H1 (cell line): Measurements from ENCODE around the gene AGBL1. TPM values are rescaled to one million over a fixed set of nuclear protein-coding genes. Genes with fewer than 3 reads are reported as not detected.

Source experiments
- CTCF ChIA-PET: fragments of 300-600 bp; sonication (Branson Sonifier 250); formaldehyde crosslinking; loops from one replicate; lab custom pipeline; 2021; ENCODE audit not compliant: partially characterized antibody; lab: Charles Lee
- POLR2A ChIA-PET: fragments of 300-600 bp; sonication (Branson Sonifier 250); formaldehyde crosslinking; loops from one replicate; lab custom pipeline; 2021; ENCODE audit warnings: inconsistent platforms; ENCODE audit not compliant: partially characterized antibody; lab: Charles Lee
- DNase-seq, 2 experiments: peaks; one replicate each; pipeline versions ENCODE4 v3.0.0 to v3.0.0-alpha.2; 2010 to 2022; ENCODE audit warnings: low spot score in 2 of 2, low read depth in 1 of 2, mixed read lengths in 1 of 2
- FAIRE-seq: peaks from 2 replicates; lab custom pipeline; 2011; peaks lifted over from hg19 to GRCh38; lab: Jason Lieb, UNC
- H2AFZ ChIP-seq: 2 replicates; pipeline ENCODE4 v1.8.1; 2012; ENCODE audit warnings: low read length, inconsistent platforms
- H2AK5ac ChIP-seq: 2 replicates; pipeline ENCODE4 v1.6.1; 2013; ENCODE audit warnings: low read depth, low read length
- H2BK120ac ChIP-seq: replicated peaks from 2 replicates; pipeline ENCODE3; 2013; ENCODE audit warnings: low read depth, low read length, inconsistent platforms
- H2BK12ac ChIP-seq: 2 replicates; pipeline ENCODE4 v1.6.1; 2013; ENCODE audit warnings: low read depth, low read length
- H2BK15ac ChIP-seq: 2 replicates; pipeline ENCODE4 v1.6.1; 2013; ENCODE audit warnings: low read length
- H2BK20ac ChIP-seq: 2 replicates; pipeline ENCODE4 v1.6.1; 2013; ENCODE audit warnings: low read length
- H2BK5ac ChIP-seq: 2 replicates; pipeline ENCODE4 v1.6.1; 2013; ENCODE audit warnings: low read depth, low read length
- H3K14ac ChIP-seq: 2 replicates; pipeline ENCODE4 v1.6.1; 2013; ENCODE audit warnings: inconsistent platforms; ENCODE audit not compliant: insufficient read length
- H3K18ac ChIP-seq: 2 replicates; pipeline ENCODE4 v1.6.1; 2013; ENCODE audit warnings: low read length; ENCODE audit errors: extremely low read depth
- H3K23ac ChIP-seq: 2 replicates; pipeline ENCODE4 v1.6.1; 2013; ENCODE audit warnings: inconsistent platforms; ENCODE audit not compliant: insufficient read length
- H3K23me2 ChIP-seq: 2 replicates; pipeline ENCODE4 v1.6.1; 2013; ENCODE audit warnings: low read depth, low read length
- H3K27ac ChIP-seq: 2 replicates; pipeline ENCODE4 v1.6.1; 2011; ENCODE audit warnings: low read depth, low read length, inconsistent platforms
- H3K27me3 ChIP-seq, 4 experiments: replicated peaks in 1 of 4; 1 replicate in 1 of 4; 2 replicates in 3 of 4; pipeline versions ENCODE4 v1.6.1 to v1.8.1; 2011 to 2013; ENCODE audit warnings: low read length in 3 of 4, mild to moderate bottlenecking in 3 of 4, inconsistent platforms in 2 of 4, mixed read lengths in 2 of 4, moderate library complexity in 1 of 4; ENCODE audit not compliant: control insufficient read depth in 3 of 4, insufficient read depth in 3 of 4; ENCODE audit errors: extremely low read depth in 1 of 4
- H3K36me3 ChIP-seq, 4 experiments: 2 replicates each; pipeline versions ENCODE4 v1.6.1 to v1.8.1; 2011 to 2013; ENCODE audit warnings: mild to moderate bottlenecking in 4 of 4, low read length in 3 of 4, moderate library complexity in 2 of 4, control low read depth in 1 of 4, inconsistent platforms in 1 of 4; ENCODE audit not compliant: insufficient read depth in 4 of 4, control insufficient read depth in 2 of 4
- H3K4ac ChIP-seq: replicated peaks from 2 replicates; pipeline ENCODE3; 2013; ENCODE audit warnings: low read length, low read depth, mixed read lengths, inconsistent platforms; ENCODE audit not compliant: insufficient read length
- H3K4me1 ChIP-seq, 4 experiments: replicated peaks in 1 of 4; 1 replicate in 1 of 4; 2 replicates in 3 of 4; pipeline versions ENCODE4 v1.6.1 to v1.8.1; 2011 to 2013; ENCODE audit warnings: low read length in 3 of 4, inconsistent platforms in 2 of 4, mixed read lengths in 1 of 4; ENCODE audit not compliant: insufficient read depth in 4 of 4, control insufficient read depth in 3 of 4
- H3K4me2 ChIP-seq, 2 experiments: 2 replicates each; pipeline versions ENCODE4 v1.6.1 to v1.8.1; 2011 to 2013; ENCODE audit warnings: low read depth in 2 of 2, low read length in 2 of 2, control low read depth in 1 of 2, inconsistent platforms in 1 of 2, mild to moderate bottlenecking in 1 of 2; ENCODE audit not compliant: insufficient read depth in 1 of 2
- H3K4me3 ChIP-seq, 4 experiments: fragments of 200-600, 300-600 bp in 1 of 4; sonication (generic), shearing (Covaris generic), sonication (Bioruptor Twin) in 1 of 4; 2 replicates each; pipeline versions ENCODE4 v1.5.1 to v1.8.1; 2011 to 2016; ENCODE audit warnings: low read length in 4 of 4, low read depth in 3 of 4, control low read depth in 2 of 4, inconsistent platforms in 2 of 4, mild to moderate bottlenecking in 2 of 4, mixed read lengths in 1 of 4, moderate library complexity in 1 of 4; ENCODE audit not compliant: insufficient read depth in 2 of 4; ENCODE audit errors: extremely low read depth in 1 of 4
- H3K56ac ChIP-seq: replicated peaks from 2 replicates; pipeline ENCODE3; 2013; ENCODE audit warnings: low read depth, mild to moderate bottlenecking, mixed read lengths, low read length, inconsistent platforms; ENCODE audit not compliant: insufficient read length
- H3K79me1 ChIP-seq: 2 replicates; pipeline ENCODE4 v1.6.1; 2013; ENCODE audit warnings: low read depth, low read length, control low read depth
- H3K79me2 ChIP-seq, 2 experiments: 2 replicates each; pipeline versions ENCODE4 v1.6.1 to v1.8.1; 2012 to 2013; ENCODE audit warnings: low read length in 2 of 2, mild to moderate bottlenecking in 2 of 2, inconsistent platforms in 1 of 2; ENCODE audit not compliant: insufficient read depth in 2 of 2, control insufficient read depth in 1 of 2
- H3K9ac ChIP-seq, 4 experiments: replicated peaks in 1 of 4; 1 replicate in 1 of 4; 2 replicates in 3 of 4; pipeline versions ENCODE4 v1.6.1 to v1.8.1; 2011 to 2013; ENCODE audit warnings: low read depth in 3 of 4, low read length in 3 of 4, control low read depth in 2 of 4, mild to moderate bottlenecking in 2 of 4, moderate library complexity in 2 of 4, inconsistent platforms in 1 of 4; ENCODE audit errors: extremely low read depth in 1 of 4
- H3K9me3 ChIP-seq, 2 experiments: 2 replicates each; pipeline versions ENCODE4 v1.6.1 to v1.8.1; 2012 to 2013; ENCODE audit warnings: mild to moderate bottlenecking in 2 of 2, moderate library complexity in 2 of 2, control low read depth in 1 of 2, inconsistent platforms in 1 of 2, low read depth in 1 of 2, low read length in 1 of 2, mixed read lengths in 1 of 2; ENCODE audit not compliant: insufficient read depth in 2 of 2
- H4K20me1 ChIP-seq, 2 experiments: replicated peaks in 1 of 2; 2 replicates each; pipeline versions ENCODE3 to v1.8.1; 2011 to 2013; ENCODE audit warnings: inconsistent platforms in 2 of 2, low read length in 2 of 2, mild to moderate bottlenecking in 1 of 2; ENCODE audit not compliant: insufficient read depth in 2 of 2, control insufficient read depth in 1 of 2
- H4K5ac ChIP-seq: 2 replicates; pipeline ENCODE4 v1.6.1; 2013; ENCODE audit warnings: low read length, low read depth, mixed read lengths, inconsistent platforms; ENCODE audit not compliant: insufficient read length
- H4K8ac ChIP-seq: 2 replicates; pipeline ENCODE4 v1.8.0; 2013; ENCODE audit warnings: mild to moderate bottlenecking, moderate library complexity, low read length, inconsistent platforms; ENCODE audit not compliant: insufficient read depth; ENCODE audit errors: extremely low read depth
- H4K91ac ChIP-seq: replicated peaks from 2 replicates; pipeline ENCODE3; 2013; ENCODE audit warnings: low read length, mixed read lengths, inconsistent platforms; ENCODE audit not compliant: insufficient read length
- CBX8 ChIP-seq: fragments of 300-800, 300-1000 bp; sonication (generic); IDR thresholded peaks from 2 replicates; pipeline ENCODE4 v1.7.1; 2016; ENCODE audit warnings: low read depth, low read length, borderline replicate concordance
- CTBP2 ChIP-seq: IDR thresholded peaks from 2 replicates; pipeline ENCODE4 v1.7.0; 2011; ENCODE audit warnings: borderline replicate concordance, mild to moderate bottlenecking, moderate library complexity, mixed read lengths, low read length; ENCODE audit not compliant: insufficient read depth, insufficient read length
- EGR1 ChIP-seq: IDR thresholded peaks from 2 replicates; pipeline ENCODE4 v1.6.1; 2011; ENCODE audit warnings: low read depth, low read length, borderline replicate concordance
- KDM4A ChIP-seq: IDR thresholded peaks from one replicate; pipeline ENCODE4 v1.7.1; 2012; ENCODE audit warnings: low read depth, mild to moderate bottlenecking, moderate library complexity, low read length, inconsistent platforms; ENCODE audit not compliant: severe bottlenecking
- SAP30 ChIP-seq: fragments of 300-600 bp; sonication (generic); IDR thresholded peaks from 2 replicates; pipeline ENCODE4 v1.7.1; 2012; ENCODE audit warnings: low read length, moderate library complexity, mild to moderate bottlenecking, inconsistent platforms; ENCODE audit not compliant: insufficient read depth, insufficient replicate concordance
- SRF ChIP-seq: IDR thresholded peaks from 2 replicates; pipeline ENCODE4 v1.6.1; 2011; ENCODE audit warnings: mild to moderate bottlenecking, low read depth, low read length, moderate library complexity
- TCF12 ChIP-seq: IDR thresholded peaks from 2 replicates; pipeline ENCODE4 v1.6.1; 2011; ENCODE audit warnings: low read depth, mild to moderate bottlenecking, low read length
- TEAD4 ChIP-seq: IDR thresholded peaks from 2 replicates; pipeline ENCODE4 v1.6.1; 2012; ENCODE audit warnings: low read depth, low read length, inconsistent platforms, mixed read lengths
- WGBS, 2 experiments: shearing (Covaris generic) in 1 of 2; methylation state at CpG; one replicate each; pipeline versions ENCODE4 v1.1.6 to v1.1.7; 2013 to 2015; ENCODE audit warnings: low lambda C conversion rate in 2 of 2, mixed read lengths in 2 of 2, inconsistent platforms in 1 of 2, low coverage in 1 of 2, missing lambda C conversion rate in 1 of 2; ENCODE audit not compliant: insufficient replicate concordance in 2 of 2, insufficient coverage in 1 of 2, insufficient read length in 1 of 2; ENCODE audit errors: extremely low coverage in 1 of 2, missing lambda C conversion rate in 1 of 2; 5-methylcytosine and 5-hydroxymethylcytosine counted together
- polyA plus RNA-seq, 7 experiments: library from polyadenylated mRNA; depleted of rRNA in 3 of 7; stranded (reverse) in 5 of 7; unstranded in 2 of 7; fragments of >200 nt in 5 of 7; fragments of 200-250 nt in 2 of 7; gene quantifications; 1 replicate in 5 of 7; 2 replicates in 1 of 7; 4 replicates in 1 of 7; pipeline versions ENCODE4 v1.2.1 to v1.2.3, GENCODE V29; 2011 to 2013; ENCODE audit warnings: missing spikeins in 2 of 7, mixed read lengths in 2 of 7
- total RNA-seq: library from RNA; stranded (reverse); fragmentation: NEBNext Ultra II Directional; extraction: Animal tissue kit (Norgen Biotek cat#: 25700); gene quantifications from 2 replicates; pipeline ENCODE4 v1.2.1, GENCODE V29; 2021
- TF ChIP-seq, protein P1 (sequence below), 3 experiments: IDR thresholded peaks; 1 replicate in 2 of 3; 2 replicates in 1 of 3; pipeline versions ENCODE4 v1.5.1 to v1.6.1; 2011; ENCODE audit warnings: low read length in 3 of 3, mild to moderate bottlenecking in 3 of 3, inconsistent platforms in 2 of 3, low read depth in 1 of 3, moderate library complexity in 1 of 3; ENCODE audit not compliant: insufficient read depth in 1 of 3; ENCODE audit errors: control extremely low read depth in 1 of 3

Gene AGBL1
- total and polyA plus RNA-seq, 2 of the 8 experiments (the other 6 are each of a cell fraction or from before 2014, with no cell fraction given), result not detected

DNA sequence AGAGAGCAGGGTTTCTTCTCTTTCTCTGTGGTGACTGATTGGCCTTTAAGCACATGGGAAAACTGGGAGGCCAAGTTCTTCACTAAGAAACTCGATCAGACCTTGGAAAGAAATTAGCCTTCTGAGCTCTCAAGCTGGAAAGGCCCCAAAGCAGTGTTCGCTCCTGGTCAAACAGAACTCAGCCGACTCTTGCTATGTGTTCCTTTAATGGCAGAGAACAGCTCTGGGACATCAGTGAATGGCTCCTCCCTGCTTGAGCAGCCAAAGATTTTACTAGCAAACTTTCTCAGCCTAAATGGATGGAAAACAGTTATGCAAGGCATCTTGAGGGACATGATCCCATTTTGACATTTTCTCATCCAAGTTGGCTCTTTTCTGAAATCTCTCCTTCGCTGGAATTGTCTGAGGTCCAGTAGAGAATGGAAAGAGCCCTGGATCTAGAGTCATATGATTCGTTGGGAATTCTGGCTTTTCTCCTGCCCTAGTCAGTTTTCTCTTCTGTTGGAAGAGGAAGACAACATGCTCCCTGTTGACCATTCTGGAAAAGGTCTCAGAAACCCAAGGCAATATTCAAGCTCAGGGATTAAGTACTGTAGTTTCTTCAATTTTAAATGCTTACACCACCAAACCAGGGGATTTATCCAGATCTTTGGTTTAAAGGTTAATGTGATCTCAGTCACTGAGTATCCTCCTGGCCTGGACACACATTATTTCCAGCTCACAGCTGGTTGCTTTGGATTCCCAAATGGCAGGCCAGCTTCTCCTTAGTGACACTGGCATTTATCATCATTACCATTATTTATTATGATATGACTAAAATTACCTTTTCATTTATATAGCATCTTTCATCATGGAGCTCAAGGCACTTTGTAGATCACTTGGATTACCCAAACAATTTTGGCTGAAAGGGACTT is 319.6 kb downstream of the AGBL1 start:
- H3K9ac ChIP-seq, result no peak overlapping the region
- no peak overlapping the region for H3K23ac ChIP-seq
- H3K4ac ChIP-seq, result no peak overlapping the region
- ChIA-PET POLR2A (no interaction called here), CTCF (interaction anchor here (0.7 to 1.9 kb wide), 4 partner anchors 10 to 344 kb away, joined by 3 to 5 read pairs (median 4); no protein-coding TSS in a partner anchor)
- H3K14ac ChIP-seq, result no peak overlapping the region
- H3K4me2 ChIP-seq, result no peak overlapping the region
- H2BK120ac ChIP-seq, result no peak overlapping the region
- H3K27me3 ChIP-seq, result no peaks in the 10 kb centered on the region
- no peak overlapping the region for H2BK12ac ChIP-seq
- no peaks in the 10 kb centered on the region for H3K36me3 ChIP-seq
- no peak overlapping the region for H3K27ac ChIP-seq
- no peaks in the 10 kb centered on the region for H3K23me2 ChIP-seq
- no peak overlapping the region for H2AK5ac ChIP-seq
- H3K4me3 ChIP-seq, result no peak overlapping the region
- no peaks in the 10 kb centered on the region for H3K79me2 ChIP-seq
- H3K4me1 ChIP-seq, result no peaks in the 10 kb centered on the region
- no peak overlapping the region for H3K18ac ChIP-seq
- no peak overlapping the region for H2AFZ ChIP-seq
- DNase-seq (no peak), FAIRE-seq (no peak)
- H3K79me1 ChIP-seq, result no peaks in the 10 kb centered on the region
- no peak overlapping the region for H2BK15ac ChIP-seq
- no peak overlapping the region for H4K8ac ChIP-seq
- H3K56ac ChIP-seq, result no peak overlapping the region
- no peaks in the 10 kb centered on the region for H4K20me1 ChIP-seq
- WGBS, 2 experiments, result 92% methylated on average over 5 of the region's 5 CpGs; no CpG with 5 or more reads in 1 of the 2 experiments
- H2BK5ac ChIP-seq, result no peak overlapping the region
- H4K91ac ChIP-seq, result no peak overlapping the region
- H2BK20ac ChIP-seq, result no peak overlapping the region
- H4K5ac ChIP-seq, result no peak overlapping the region
- no peaks in the 10 kb centered on the region for H3K9me3 ChIP-seq
- TF ChIP-seq EGR1 (no peak), SAP30 (no peak), TCF12 (no peak), CTBP2 (no peak), TEAD4 (no peak), KDM4A (no peak), SRF (no peak), CBX8 (no peak)
- TF ChIP-seq, protein P1, sequence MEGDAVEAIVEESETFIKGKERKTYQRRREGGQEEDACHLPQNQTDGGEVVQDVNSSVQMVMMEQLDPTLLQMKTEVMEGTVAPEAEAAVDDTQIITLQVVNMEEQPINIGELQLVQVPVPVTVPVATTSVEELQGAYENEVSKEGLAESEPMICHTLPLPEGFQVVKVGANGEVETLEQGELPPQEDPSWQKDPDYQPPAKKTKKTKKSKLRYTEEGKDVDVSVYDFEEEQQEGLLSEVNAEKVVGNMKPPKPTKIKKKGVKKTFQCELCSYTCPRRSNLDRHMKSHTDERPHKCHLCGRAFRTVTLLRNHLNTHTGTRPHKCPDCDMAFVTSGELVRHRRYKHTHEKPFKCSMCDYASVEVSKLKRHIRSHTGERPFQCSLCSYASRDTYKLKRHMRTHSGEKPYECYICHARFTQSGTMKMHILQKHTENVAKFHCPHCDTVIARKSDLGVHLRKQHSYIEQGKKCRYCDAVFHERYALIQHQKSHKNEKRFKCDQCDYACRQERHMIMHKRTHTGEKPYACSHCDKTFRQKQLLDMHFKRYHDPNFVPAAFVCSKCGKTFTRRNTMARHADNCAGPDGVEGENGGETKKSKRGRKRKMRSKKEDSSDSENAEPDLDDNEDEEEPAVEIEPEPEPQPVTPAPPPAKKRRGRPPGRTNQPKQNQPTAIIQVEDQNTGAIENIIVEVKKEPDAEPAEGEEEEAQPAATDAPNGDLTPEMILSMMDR (IDR thresholded peaks at IDR 0.05; ENCODE audit: control extremely low read depth in 1 of 3, insufficient read depth in 1 of 3, low read depth in 1 of 3, low read length in 3 of 3), result no peak
